Left lobe of liver (tissue), 2 donors: ENCODE measurements around the gene PTGR2. TPM values are rescaled to one million over a fixed set of nuclear protein-coding genes. Genes with fewer than 3 reads are reported as not detected.
"Not testable (repeated sequence)": the region's sequence is repeated elsewhere in the genome, so short reads cannot be mapped to it uniquely, and the experiment has no call there.

Source experiments
- ATAC-seq: fragments of 200-7000 bp; cut with Tn5 transposase; one replicate; pipeline ENCODE4 v1.9.1; 2020; ENCODE audit warnings: mild to moderate bottlenecking, moderate library complexity
- DNase-seq: peaks from one replicate; pipeline ENCODE4 v3.0.0-alpha.2; 2020; ENCODE audit warnings: low spot score
- total RNA-seq: library from RNA; stranded (reverse); gene quantifications from one replicate; pipeline ENCODE4 v1.2.1, GENCODE V29; 2021
- donor health status: DM: no; HTN: no; CAD: no; lungs with moderate emphysema.
- donor health status: DM: no; HTN: yes; CAD: no.

PTGR2 gene
- total RNA-seq, 1 donor from 2014 or later, result 10.9 TPM

GRCh38 chr14:73829526-73830431 lies 21.9 kb upstream of the PTGR2 start:
- no peak for ATAC-seq
- DNase-seq, result no peak

- ATAC-seq, result peak; percentile 47
- no peak for DNase-seq
Observed at GRCh38 chr14:73833034-73833433, 18.6 kb upstream of the PTGR2 start.

GRCh38 chr14:73833530-73834260 lies 17.9 kb upstream of the PTGR2 start:
- DNase-seq, result peak; percentile 68
- ATAC-seq, result peak; percentile 56

- ATAC-seq (no peak), DNase-seq (no peak)
Observed at GRCh38 chr14:73834261-73834625, 17.4 kb upstream of the PTGR2 start.

GRCh38 chr14:73838293-73839034 lies 13.2 kb upstream of the PTGR2 start:
- ATAC-seq (peak; percentile 60), DNase-seq (peak; percentile 62)

- no peak for ATAC-seq
- DNase-seq, result no peak
Observed at GRCh38 chr14:73842201-73842600, 9.4 kb upstream of the PTGR2 start.

- peak; percentile 2 for DNase-seq
- ATAC-seq, result no peak
Observed at GRCh38 chr14:73842851-73843250, 8.8 kb upstream of the PTGR2 start.

GRCh38 chr14:73843296-73843695 lies 8.3 kb upstream of the PTGR2 start:
- DNase-seq (no peak), ATAC-seq (no peak)

- DNase-seq (no peak), ATAC-seq (no peak)
Observed at GRCh38 chr14:73846947-73847346, 4.7 kb upstream of the PTGR2 start.

- ATAC-seq, result peak; percentile 5
- no peak for DNase-seq
Observed at GRCh38 chr14:73851000-73851399, 631 bp upstream of the PTGR2 start.

- no peak for DNase-seq
- ATAC-seq, result no peak
Observed at GRCh38 chr14:73859145-73859544, 7.5 kb downstream of the PTGR2 start.

- ATAC-seq, result no peak
- no peak for DNase-seq
Observed at GRCh38 chr14:73861073-73861472, 9.4 kb downstream of the PTGR2 start.

- peak; percentile 53 for ATAC-seq
- DNase-seq, result no peak
Observed at GRCh38 chr14:73862480-73862879, 10.8 kb downstream of the PTGR2 start.

- no peak for DNase-seq
- no peak for ATAC-seq
Observed at GRCh38 chr14:73863209-73863608, 11.6 kb downstream of the PTGR2 start.

- DNase-seq (no peak), ATAC-seq (peak; percentile 34)
Observed at GRCh38 chr14:73865534-73866113, 14.0 kb downstream of the PTGR2 start.

GRCh38 chr14:73869754-73870153 lies 18.1 kb downstream of the PTGR2 start:
- ATAC-seq, DNase-seq: not testable (repeated sequence)

- ATAC-seq, result no peak
- DNase-seq, result no peak
Observed at GRCh38 chr14:73870525-73871235, 19.0 kb downstream of the PTGR2 start.

- ATAC-seq, result no peak
- no peak for DNase-seq
Observed at GRCh38 chr14:73873660-73874059, 22.0 kb downstream of the PTGR2 start.

- DNase-seq, result no peak
- ATAC-seq, result no peak
Observed at GRCh38 chr14:73877790-73878189, 26.2 kb downstream of the PTGR2 start.

GRCh38 chr14:73878436-73878835 lies 26.8 kb downstream of the PTGR2 start:
- no peak for DNase-seq
- ATAC-seq, result no peak
